Esophagus (tissue), 2 donors: Measurements from ENCODE around the gene SERPINA10. TPM values are rescaled to one million over a fixed set of nuclear protein-coding genes. Genes with fewer than 3 reads are reported as not detected.
A peak's percentile ranks its signal among the peaks of the same experiment; 100 is the strongest.

ENCODE experiments used
- H3K27ac ChIP-seq, 2 donors: one replicate each; pipeline ENCODE4 v1.5.1; 2013; ENCODE audit warnings: low read depth in 2 of 2, mild to moderate bottlenecking in 2 of 2, inconsistent platforms in 1 of 2, low read length in 1 of 2, moderate library complexity in 1 of 2
- H3K27me3 ChIP-seq, 2 donors: one replicate each; pipeline ENCODE4 v1.6.1; 2013; ENCODE audit warnings: low read length in 2 of 2, control low read depth in 1 of 2, mild to moderate bottlenecking in 1 of 2; ENCODE audit not compliant: insufficient read depth in 2 of 2, control insufficient read depth in 1 of 2
- H3K36me3 ChIP-seq, 2 donors: one replicate each; pipeline ENCODE4 v1.6.1; 2013; ENCODE audit warnings: low read length in 1 of 2; ENCODE audit not compliant: control insufficient read depth in 2 of 2, insufficient read depth in 2 of 2
- H3K4me1 ChIP-seq, 2 donors: one replicate each; pipeline ENCODE4 v1.6.1; 2013; ENCODE audit warnings: low read length in 1 of 2; ENCODE audit not compliant: control insufficient read depth in 2 of 2, insufficient read depth in 2 of 2
- H3K4me3 ChIP-seq, 2 donors: one replicate each; pipeline ENCODE4 v1.5.1; 2013; ENCODE audit warnings: low read length in 2 of 2, mild to moderate bottlenecking in 2 of 2, low read depth in 1 of 2, moderate library complexity in 1 of 2
- H3K9me3 ChIP-seq, 2 donors: one replicate each; pipeline ENCODE4 v1.6.1; 2013; ENCODE audit warnings: mild to moderate bottlenecking in 2 of 2, low read depth in 1 of 2, low read length in 1 of 2, moderate library complexity in 1 of 2; ENCODE audit not compliant: control insufficient read depth in 2 of 2, insufficient read depth in 1 of 2
- WGBS, 2 donors: extraction: QIAGEN DNeasy Blood & Tissue Kit; methylation state at CpG; one replicate each; pipeline ENCODE4 v1.1.7; 2013; 5-methylcytosine and 5-hydroxymethylcytosine counted together
- polyA plus RNA-seq, 2 donors: library from polyadenylated mRNA; stranded (reverse); fragments of 200-250 nt; gene quantifications; one replicate each; pipeline ENCODE4 v1.2.3, GENCODE V29; 2013
- donor health status: healthy with polysubstance abuse.
- donor health status: Bipolar disorder and iron deficiency.

SERPINA10 gene
- polyA plus RNA-seq, 2 donors: not detected

DNA sequence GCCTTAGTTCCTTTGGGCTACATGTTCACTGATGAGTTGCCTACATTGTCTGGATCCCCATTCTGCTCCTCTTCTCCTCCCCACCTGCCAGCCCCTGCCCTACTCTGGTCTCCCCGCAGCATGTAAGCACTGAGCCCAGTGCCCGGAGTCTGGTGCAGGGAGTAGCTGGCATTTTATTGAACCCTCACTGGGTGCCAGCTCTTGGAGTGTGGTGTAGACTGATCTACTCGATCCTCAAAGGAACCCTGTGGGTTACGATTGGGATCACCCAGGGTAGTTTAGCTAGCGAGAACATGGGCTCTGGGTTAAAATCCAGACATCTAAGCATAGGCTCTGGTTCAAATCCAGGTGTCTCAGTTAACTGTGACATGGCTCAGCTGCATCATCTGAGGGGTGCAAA lies 38.4 kb upstream of the SERPINA10 start:
- Histone ChIP-seq H3K27me3 (no peaks in the 10 kb centered on the region), H3K27ac (no peak overlapping the region), H3K36me3 (no peaks in the 10 kb centered on the region), H3K4me1 (no peaks in the 10 kb centered on the region), H3K4me3 (no peak overlapping the region), H3K9me3 (no peaks in the 10 kb centered on the region)
- WGBS, 2 donors: 89 to 93% methylated on average over 5 of the region's 5 CpGs

DNA sequence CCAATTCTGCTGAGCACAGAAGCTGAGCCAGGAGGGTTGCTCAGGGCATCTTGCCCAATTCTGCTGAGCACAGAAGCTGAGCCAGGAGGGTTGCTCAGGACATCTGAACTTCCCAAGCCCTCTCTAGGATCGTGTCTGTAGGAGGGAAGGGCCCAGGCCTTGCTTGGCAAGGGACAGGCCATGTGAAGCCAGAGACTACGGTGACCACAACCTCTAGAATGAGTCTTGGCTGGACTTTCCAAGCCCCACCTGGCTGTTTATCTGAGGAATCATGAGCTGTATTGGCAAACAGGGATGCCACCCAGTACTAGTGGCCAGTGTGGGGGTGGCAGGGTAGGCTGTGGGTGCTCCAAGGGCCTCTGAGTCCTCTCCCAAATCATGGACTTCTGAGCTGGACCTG lies 37.8 kb upstream of the SERPINA10 start:
- Histone ChIP-seq H3K4me1 (no peaks in the 10 kb centered on the region), H3K27ac (no peak overlapping the region), H3K27me3 (no peaks in the 10 kb centered on the region), H3K9me3 (no peaks in the 10 kb centered on the region), H3K36me3 (no peaks in the 10 kb centered on the region), H3K4me3 (no peak overlapping the region)
- 35 to 40% methylated on average over 2 of the region's 2 CpGs for WGBS, 2 donors

DNA sequence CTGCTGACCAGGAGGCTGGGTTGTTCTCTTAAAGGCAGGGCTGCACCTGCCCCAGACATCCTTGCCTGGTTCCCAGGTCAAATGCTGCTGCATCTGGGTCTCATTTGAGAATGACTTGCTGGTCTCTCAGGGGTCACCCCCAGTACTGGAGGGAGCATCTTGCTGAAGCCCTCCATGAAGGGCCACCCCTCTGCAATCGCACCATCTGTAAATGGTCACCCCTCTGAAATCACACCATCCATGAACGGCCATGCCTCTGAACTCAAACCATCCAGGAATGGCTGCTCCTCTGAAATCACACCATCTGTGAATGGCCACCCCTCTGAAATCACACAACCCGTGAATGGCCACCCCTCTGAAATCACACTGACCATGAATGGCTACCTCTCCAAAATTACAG lies 37.4 kb upstream of the SERPINA10 start:
- no peaks in the 10 kb centered on the region for H3K27me3 ChIP-seq
- 81 to 88% methylated on average over 3 of the region's 3 CpGs for WGBS, 2 donors
- no peaks in the 10 kb centered on the region for H3K9me3 ChIP-seq
- H3K4me3 ChIP-seq: no peak overlapping the region
- H3K4me1 ChIP-seq: no peaks in the 10 kb centered on the region
- H3K36me3 ChIP-seq: no peaks in the 10 kb centered on the region
- no peak overlapping the region for H3K27ac ChIP-seq

DNA sequence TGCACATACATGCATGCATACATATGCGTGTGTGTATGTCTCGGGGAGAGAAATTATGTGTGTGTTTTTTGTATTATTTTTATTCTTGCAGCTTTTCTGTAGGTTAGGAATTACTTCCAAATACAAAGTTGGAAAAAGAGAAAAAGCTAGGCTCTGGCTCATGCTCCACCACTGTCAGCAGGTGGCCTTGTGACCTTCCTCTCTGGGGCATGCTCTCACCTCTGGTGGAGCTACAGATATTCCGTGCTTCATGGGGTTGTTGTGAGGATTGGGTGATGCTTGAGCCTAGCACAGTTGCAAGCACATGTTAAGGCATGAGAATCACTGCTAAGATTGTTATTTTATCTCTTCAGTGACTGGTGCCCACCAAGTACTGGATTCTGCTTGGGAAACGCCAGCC lies 36.8 kb upstream of the SERPINA10 start:
- WGBS, 2 donors: 87 to 94% methylated on average over 4 of the region's 4 CpGs
- Histone ChIP-seq H3K27me3 (no peaks in the 10 kb centered on the region), H3K4me3 (no peak overlapping the region), H3K36me3 (no peaks in the 10 kb centered on the region), H3K4me1 (no peaks in the 10 kb centered on the region), H3K27ac (no peak overlapping the region), H3K9me3 (no peaks in the 10 kb centered on the region)

DNA sequence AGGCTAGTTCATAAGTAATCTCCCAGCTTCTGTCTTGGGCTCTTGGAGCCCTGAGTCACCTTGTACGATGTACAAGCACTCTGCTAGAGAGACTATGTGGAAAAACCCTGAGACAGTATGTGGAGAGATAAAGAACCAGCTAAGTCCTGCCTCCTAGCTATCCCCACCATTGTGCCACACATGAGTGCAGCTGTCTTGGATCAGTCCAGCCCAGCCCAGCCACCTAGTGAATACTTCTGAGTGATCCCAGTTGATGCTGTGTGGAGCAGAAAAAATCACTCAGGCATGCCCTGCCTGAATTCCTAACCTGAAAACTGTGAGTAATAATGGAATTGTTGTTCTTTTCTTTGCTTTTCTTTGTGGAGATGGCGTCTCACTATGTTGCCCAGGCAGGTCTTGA lies 35.1 kb upstream of the SERPINA10 start:
- 83 to 88% methylated on average over 2 of the region's 2 CpGs for WGBS, 2 donors
- Histone ChIP-seq H3K4me3 (no peak overlapping the region), H3K36me3 (no peaks in the 10 kb centered on the region), H3K27ac (no peak overlapping the region), H3K27me3 (no peaks in the 10 kb centered on the region), H3K9me3 (no peaks in the 10 kb centered on the region), H3K4me1 (no peaks in the 10 kb centered on the region)

DNA sequence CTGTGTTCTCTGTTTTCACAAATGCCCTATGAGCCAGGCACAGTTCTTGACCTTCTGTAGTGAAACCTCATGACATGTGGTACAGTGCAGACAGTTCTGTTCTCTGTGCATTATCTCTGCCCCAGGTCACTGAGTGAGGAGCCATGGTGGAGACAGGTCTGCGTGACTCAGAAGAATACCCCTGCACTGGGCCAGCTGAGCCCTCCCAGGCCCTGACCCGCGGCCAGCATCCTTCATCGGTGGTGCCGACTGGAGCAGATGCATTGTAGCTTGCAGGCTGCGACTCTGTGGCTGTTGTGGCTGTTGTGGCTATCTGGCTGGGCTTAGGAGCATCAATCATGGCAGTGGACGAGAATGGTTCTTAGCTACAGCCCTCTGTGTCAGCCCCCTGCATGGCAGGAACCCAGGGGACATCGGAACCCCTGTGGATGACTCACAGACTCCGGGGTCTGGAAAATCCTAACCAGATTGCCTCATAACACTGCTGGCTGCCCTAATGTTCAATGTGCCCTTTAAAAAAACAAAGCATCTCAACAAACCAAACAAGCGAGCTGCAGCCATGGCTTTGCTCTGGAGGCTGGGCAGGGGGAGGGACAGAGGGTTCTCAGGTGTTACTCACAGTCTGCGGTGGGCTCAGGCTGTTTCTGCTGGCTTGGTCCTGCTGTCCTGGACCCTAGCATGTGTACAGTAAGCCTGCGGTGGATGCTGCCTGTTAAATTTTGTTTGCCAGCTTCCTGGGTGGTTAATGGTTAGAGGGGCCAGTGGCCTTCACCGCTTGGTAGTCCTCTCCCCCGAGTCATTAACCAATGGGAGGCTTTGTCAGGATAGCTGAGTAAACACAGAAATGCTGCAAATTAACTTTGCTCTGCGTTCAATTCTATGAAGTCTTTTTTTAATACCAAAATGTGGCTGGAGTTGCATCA lies 29.8 kb upstream of the SERPINA10 start, which contains the start of gene SERPINA6:
Gene SERPINA6 (minus strand): TSS at position 689 of the 923 bp plus-strand sequence. CDS start 8,688 bp downstream, outside the sequence.
- no peaks in the 10 kb centered on the region for H3K9me3 ChIP-seq
- H3K27ac ChIP-seq: no peak within 1 kb of the TSS
- H3K4me3 ChIP-seq: no peak within 1 kb of the TSS
- H3K36me3 ChIP-seq: no peaks in the 10 kb centered on the region
- no peaks in the 10 kb centered on the region for H3K4me1 ChIP-seq
- 59 to 63% methylated on average over 15 of the region's 15 CpGs for WGBS, 2 donors
- no peaks in the 10 kb centered on the region for H3K27me3 ChIP-seq

DNA sequence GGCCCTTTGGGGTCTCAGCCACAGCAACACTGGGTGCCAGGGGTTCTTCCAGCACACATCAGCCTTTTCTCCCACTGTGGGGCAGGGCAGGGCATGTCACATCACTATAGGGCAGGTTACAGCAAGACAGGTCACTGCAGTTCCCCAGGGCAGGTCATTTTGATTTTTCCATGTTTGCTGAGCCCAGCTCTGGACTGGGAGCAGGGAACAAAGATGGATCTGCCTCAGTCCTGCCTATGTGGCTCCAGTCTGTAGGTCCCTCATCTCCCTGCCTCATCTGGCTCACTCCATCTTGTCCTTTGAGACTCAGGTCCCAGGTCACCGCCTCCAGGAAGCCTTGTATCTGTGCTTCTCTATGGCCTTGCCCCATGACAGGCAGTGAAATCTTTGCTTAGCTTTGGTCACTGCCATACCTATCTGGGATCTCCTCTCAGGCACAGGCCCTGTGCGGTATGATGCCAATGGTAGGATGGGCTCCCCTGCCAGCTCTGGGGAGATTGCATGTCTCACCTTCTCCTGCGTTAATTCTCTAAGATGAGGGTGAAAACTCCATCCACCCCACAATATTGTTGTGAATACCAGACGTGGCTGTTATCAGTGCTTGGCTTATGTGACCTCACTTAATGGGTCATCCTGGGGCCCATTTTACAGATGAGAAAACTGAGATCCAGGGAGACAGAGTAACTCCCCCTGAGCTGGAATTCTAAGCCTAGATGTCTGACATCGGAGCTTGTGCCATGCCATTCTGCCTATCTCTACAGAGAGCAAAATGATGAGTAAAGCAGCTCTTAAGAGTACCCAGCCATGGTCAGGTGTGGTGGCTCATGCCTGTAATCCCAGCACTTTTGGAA lies 28.6 kb upstream of the SERPINA10 start:
- Histone ChIP-seq H3K27ac (no peak overlapping the region), H3K4me1 (peaks cover 0 to 2% of the 10 kb centered on the region in 2 donors), H3K36me3 (no peaks in the 10 kb centered on the region), H3K9me3 (no peaks in the 10 kb centered on the region), H3K27me3 (no peaks in the 10 kb centered on the region), H3K4me3 (no peak overlapping the region)
- 84 to 88% methylated on average over 5 of the region's 5 CpGs for WGBS, 2 donors

DNA sequence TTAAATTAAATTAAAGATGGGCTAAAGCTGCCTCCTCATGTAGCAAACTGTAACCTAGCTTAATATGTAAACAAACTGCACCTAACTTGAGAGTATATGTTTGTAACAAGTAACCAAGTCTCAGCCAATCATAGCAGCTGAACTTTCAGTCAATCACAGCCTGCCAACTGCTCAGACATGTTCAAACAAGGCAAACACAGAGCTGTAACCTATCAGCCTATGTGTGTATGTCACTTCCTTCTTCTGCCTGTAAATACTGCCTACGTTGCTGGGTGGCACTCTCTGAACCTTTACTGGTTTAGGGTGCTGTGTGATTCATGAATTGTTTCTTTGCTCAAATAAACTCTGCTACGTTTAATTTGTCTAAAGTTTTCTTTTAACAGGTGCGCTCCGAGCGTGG lies 27.2 kb upstream of the SERPINA10 start:
- Histone ChIP-seq H3K27me3 (no peaks in the 10 kb centered on the region), H3K4me3 (no peak overlapping the region), H3K9me3 (no peaks in the 10 kb centered on the region), H3K27ac (peak overlapping the region; percentile 65 to 67), H3K4me1 (peaks cover 0 to 2% of the 10 kb centered on the region in 2 donors), H3K36me3 (no peaks in the 10 kb centered on the region)
- 41 to 44% methylated on average over 5 of the region's 5 CpGs for WGBS, 2 donors

DNA sequence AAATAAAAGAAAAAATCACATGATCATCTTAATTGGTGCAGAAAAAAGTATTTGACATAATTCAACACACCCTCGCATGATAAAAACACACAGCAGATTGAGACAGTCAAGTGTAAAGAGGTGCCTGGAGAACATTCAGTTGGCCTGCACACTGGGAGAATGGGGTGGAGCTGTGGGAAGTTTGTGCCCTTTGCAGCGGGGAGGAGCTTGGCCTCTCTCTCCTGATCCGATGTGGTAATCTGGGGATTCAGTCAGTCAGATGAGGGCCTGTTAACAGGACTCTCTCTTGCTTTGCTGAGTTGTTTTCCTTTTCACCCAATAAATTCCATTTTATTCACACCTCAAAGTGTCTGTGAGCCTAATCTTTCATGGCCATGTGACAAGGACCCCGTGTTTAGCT lies 24.2 kb upstream of the SERPINA10 start:
- H3K4me1 ChIP-seq: peaks cover 0 to 8% of the 10 kb centered on the region in 2 donors
- H3K27ac ChIP-seq: no peak overlapping the region
- no peak overlapping the region for H3K4me3 ChIP-seq
- H3K36me3 ChIP-seq: no peaks in the 10 kb centered on the region
- H3K9me3 ChIP-seq: no peaks in the 10 kb centered on the region
- 38 to 39% methylated on average over 4 of the region's 4 CpGs for WGBS, 2 donors
- no peaks in the 10 kb centered on the region for H3K27me3 ChIP-seq
